Mesothelial cell of epicardium (in vitro differentiated cells): ENCODE measurements around the gene USP31. TPM values are rescaled to one million over a fixed set of nuclear protein-coding genes. Genes with fewer than 3 reads are reported as not detected.

Experiments used
- DNase-seq, 2 experiments: peaks; one replicate each; pipeline ENCODE4 v3.0.0; 2021; ENCODE audit warnings: low spot score in 2 of 2; ENCODE audit not compliant: unreplicated experiment in 2 of 2
- H3K27ac Mint-ChIP-seq: 2 replicates; pipeline ENCODE4 v1.8.0; 2021; ENCODE audit warnings: mixed read lengths
- H3K27me3 Mint-ChIP-seq: 2 replicates; pipeline ENCODE4 v1.8.0; 2021; ENCODE audit warnings: low read depth, mixed read lengths
- H3K36me3 Mint-ChIP-seq: 2 replicates; pipeline ENCODE4 v1.8.0; 2021; ENCODE audit warnings: mixed read lengths
- H3K4me1 Mint-ChIP-seq: 2 replicates; pipeline ENCODE4 v1.8.0; 2021; ENCODE audit warnings: mixed read lengths
- H3K4me3 Mint-ChIP-seq: 2 replicates; pipeline ENCODE4 v1.8.0; 2021; ENCODE audit warnings: mild to moderate bottlenecking, moderate library complexity, mixed read lengths
- H3K9me3 Mint-ChIP-seq: 2 replicates; pipeline ENCODE4 v1.8.0; 2021; ENCODE audit warnings: mixed read lengths
- total RNA-seq: library from RNA; stranded (reverse); gene quantifications from 3 replicates; pipeline ENCODE4 v1.2.1, GENCODE V29; 2021
- TF ChIP-seq, protein P1 (sequence below): fragments of 200-600 bp; sonication (generic); IDR thresholded peaks from one replicate; pipeline ENCODE4 v1.5.0; 2021; ENCODE audit warnings: antibody characterized with exemption; ENCODE audit not compliant: unreplicated experiment

USP31 gene
- total RNA-seq, 1 donor from 2014 or later = 13.7 TPM

DNA sequence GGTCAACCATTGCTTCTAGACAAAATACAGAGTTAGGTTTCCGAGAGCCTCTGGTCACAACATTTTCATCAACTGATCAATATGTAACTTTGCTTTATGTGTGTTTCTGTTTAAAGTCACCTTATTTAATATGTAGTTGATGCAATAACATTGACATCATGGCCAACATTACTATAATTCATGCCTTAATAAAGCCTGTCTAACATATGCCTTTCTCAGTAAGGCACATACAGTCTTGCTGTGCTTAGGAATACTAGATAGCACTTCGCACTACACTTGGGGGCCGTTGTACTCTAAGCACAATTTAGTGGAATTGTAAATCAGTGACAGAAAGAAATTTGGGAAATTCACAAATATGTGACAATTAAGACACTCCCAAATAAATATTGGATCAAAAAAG is 23.7 kb upstream of the USP31 start:
- Mint-ChIP-seq H3K4me3 (no peak overlapping the region), H3K36me3 (no peaks in the 10 kb centered on the region), H3K9me3 (no peaks in the 10 kb centered on the region), H3K27ac (no peak overlapping the region), H3K4me1 (no peaks in the 10 kb centered on the region), H3K27me3 (peaks cover 41% of the 10 kb centered on the region)
- TF ChIP-seq, protein P1, sequence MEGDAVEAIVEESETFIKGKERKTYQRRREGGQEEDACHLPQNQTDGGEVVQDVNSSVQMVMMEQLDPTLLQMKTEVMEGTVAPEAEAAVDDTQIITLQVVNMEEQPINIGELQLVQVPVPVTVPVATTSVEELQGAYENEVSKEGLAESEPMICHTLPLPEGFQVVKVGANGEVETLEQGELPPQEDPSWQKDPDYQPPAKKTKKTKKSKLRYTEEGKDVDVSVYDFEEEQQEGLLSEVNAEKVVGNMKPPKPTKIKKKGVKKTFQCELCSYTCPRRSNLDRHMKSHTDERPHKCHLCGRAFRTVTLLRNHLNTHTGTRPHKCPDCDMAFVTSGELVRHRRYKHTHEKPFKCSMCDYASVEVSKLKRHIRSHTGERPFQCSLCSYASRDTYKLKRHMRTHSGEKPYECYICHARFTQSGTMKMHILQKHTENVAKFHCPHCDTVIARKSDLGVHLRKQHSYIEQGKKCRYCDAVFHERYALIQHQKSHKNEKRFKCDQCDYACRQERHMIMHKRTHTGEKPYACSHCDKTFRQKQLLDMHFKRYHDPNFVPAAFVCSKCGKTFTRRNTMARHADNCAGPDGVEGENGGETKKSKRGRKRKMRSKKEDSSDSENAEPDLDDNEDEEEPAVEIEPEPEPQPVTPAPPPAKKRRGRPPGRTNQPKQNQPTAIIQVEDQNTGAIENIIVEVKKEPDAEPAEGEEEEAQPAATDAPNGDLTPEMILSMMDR = no peak
- DNase-seq = no peak

DNA sequence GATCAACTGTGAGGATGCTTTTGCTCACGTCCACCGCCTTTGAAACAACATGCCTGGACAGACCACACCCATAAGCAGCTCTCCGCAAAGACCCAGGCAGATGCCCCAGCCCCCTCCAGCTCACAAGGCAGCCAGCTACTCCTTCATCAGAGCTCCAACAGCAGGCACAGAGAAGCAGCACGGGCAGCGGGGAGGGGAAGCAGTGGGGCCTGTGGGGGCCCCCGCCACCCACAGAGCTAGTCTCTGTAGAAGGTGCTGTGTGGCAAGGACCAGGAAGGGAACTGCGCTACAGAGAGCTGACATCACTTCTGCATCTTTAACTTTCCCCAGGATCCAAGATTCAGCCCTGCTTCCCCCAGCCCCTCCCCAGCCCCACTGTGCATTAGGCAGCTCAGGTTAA is 23.3 kb upstream of the USP31 start:
- Mint-ChIP-seq H3K4me1 (no peaks in the 10 kb centered on the region), H3K27ac (no peak overlapping the region), H3K36me3 (no peaks in the 10 kb centered on the region), H3K4me3 (no peak overlapping the region), H3K27me3 (peaks cover 45% of the 10 kb centered on the region), H3K9me3 (no peaks in the 10 kb centered on the region)
- DNase-seq = no peak
- TF ChIP-seq, protein P1 = no peak

DNA sequence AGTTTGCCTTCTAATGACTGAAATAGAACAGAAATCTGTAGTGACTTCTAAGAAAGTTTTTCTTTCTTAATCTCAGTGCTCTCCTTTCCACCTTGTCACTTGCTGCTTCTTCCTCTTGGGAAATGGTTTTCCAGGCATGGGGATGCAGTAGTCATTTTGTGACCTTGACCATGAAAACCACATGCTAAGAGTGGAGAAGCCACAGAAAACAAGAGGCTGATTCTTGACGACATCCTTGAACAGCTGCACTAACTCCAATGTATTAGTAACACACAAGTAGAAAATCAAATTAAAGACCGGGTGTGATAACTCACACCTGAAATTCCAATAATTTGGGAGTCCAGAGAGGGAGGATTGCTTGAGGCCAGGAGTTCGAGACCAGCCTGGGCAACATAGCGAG is 15.5 kb upstream of the USP31 start:
- Mint-ChIP-seq H3K4me1 (no peaks in the 10 kb centered on the region), H3K9me3 (peaks cover 9% of the 10 kb centered on the region), H3K36me3 (no peaks in the 10 kb centered on the region), H3K4me3 (no peak overlapping the region), H3K27ac (no peak overlapping the region), H3K27me3 (peaks cover 21% of the 10 kb centered on the region)
- TF ChIP-seq, protein P1 = no peak
- DNase-seq = no peak

DNA sequence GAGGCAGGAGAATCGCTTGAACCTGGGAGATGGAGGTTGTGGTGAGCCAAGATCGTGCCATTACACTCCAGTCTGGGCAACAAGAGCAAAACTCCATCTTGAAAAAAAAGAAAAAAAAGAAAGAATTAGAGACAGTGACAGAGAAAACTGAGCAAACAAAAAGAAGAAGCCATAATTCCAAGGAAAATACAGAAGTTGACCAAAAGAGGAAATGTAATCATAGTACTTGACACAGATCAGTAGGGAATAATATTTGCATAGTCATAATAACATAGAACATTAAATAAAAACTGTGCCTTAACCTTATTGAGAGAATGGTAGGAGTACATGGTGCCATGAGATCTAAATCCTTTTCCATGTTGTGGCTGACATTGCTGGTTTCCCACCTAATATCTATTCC is 14.7 kb upstream of the USP31 start:
- no peak overlapping the region for H3K27ac Mint-ChIP-seq
- TF ChIP-seq, protein P1 = no peak
- no peaks in the 10 kb centered on the region for H3K36me3 Mint-ChIP-seq

DNA sequence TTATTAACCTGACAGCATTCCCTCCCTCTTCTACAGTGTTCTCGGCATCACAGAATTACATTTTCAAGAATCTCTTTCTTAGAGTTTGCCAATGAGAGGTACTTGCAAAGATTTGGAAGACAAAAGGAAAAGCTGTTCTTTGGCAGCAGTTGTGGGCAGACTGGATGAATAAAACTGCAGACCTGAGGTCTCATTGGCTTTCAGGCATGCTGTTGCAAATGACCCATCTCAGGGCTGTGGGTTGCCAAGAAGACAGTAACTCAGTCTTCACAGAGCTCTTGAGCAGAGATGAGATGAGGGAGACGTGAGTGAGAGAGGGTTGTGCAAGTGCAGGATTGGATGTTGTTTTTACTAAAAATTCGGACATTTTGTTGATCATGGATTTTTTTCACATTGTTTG is 11.3 kb upstream of the USP31 start:
- TF ChIP-seq, protein P1 = no peak
- Mint-ChIP-seq H3K27ac (no peak overlapping the region), H3K27me3 (peaks cover 11% of the 10 kb centered on the region), H3K4me1 (no peaks in the 10 kb centered on the region), H3K9me3 (peaks cover 9% of the 10 kb centered on the region), H3K4me3 (no peak overlapping the region), H3K36me3 (no peaks in the 10 kb centered on the region)
- no peak for DNase-seq

More for the DNA sequence above, 14.7 kb upstream of the USP31 start:
- H3K4me1 Mint-ChIP-seq = no peaks in the 10 kb centered on the region
- DNase-seq = no peak
- H3K27me3 Mint-ChIP-seq = peaks cover 15% of the 10 kb centered on the region
- H3K9me3 Mint-ChIP-seq = peaks cover 9% of the 10 kb centered on the region
- no peak overlapping the region for H3K4me3 Mint-ChIP-seq

DNA sequence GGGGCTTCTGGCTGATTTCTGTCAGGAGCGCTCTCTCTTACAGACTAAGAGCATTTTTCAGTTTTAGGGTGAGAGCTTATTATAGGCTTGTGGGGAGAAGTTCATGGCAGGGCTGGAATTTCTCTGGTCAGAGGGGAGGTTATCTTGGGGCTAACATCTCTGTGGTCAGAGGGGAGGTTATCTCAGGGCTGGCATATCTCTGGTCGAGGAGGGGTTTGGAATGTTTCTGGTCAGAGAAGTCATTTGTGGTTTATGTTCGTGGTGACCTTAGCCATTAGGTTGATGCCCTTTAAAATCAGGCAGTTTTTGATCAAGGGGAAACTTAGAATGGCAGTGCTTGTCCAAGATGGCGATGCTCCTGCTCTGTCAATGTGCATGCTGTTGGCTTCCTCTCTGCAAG is 10.8 kb upstream of the USP31 start:
- Mint-ChIP-seq H3K27ac (no peak overlapping the region), H3K27me3 (peaks cover 15% of the 10 kb centered on the region), H3K4me1 (no peaks in the 10 kb centered on the region), H3K4me3 (no peak overlapping the region), H3K36me3 (no peaks in the 10 kb centered on the region), H3K9me3 (peaks cover 4% of the 10 kb centered on the region)
- DNase-seq = no peak
- TF ChIP-seq, protein P1 = no peak
